Neuronal stem cell (in vitro differentiated cells): Measurements from ENCODE around the gene MEF2A.

Experiments used
- DNase-seq: peaks from one replicate; pipeline ENCODE4 v3.0.0-alpha.2; 2013; ENCODE audit warnings: low spot score
- H2AFZ ChIP-seq: one replicate; pipeline ENCODE4 v1.6.1; 2013; ENCODE audit warnings: mild to moderate bottlenecking, low read length, inconsistent platforms
- H2AK5ac ChIP-seq: 2 replicates; pipeline ENCODE4 v1.6.1; 2013; ENCODE audit warnings: low read depth, mild to moderate bottlenecking, inconsistent platforms, low read length, moderate library complexity, mixed read lengths
- H2BK120ac ChIP-seq: 2 replicates; pipeline ENCODE4 v1.6.1; 2013; ENCODE audit warnings: low read depth, mild to moderate bottlenecking, inconsistent platforms, low read length, moderate library complexity, mixed read lengths
- H2BK12ac ChIP-seq: one replicate; pipeline ENCODE4 v1.6.1; 2013; ENCODE audit warnings: low read length, inconsistent platforms
- H2BK15ac ChIP-seq: 2 replicates; pipeline ENCODE4 v1.6.1; 2013; ENCODE audit warnings: mild to moderate bottlenecking, low read length, inconsistent platforms, mixed read lengths
- H2BK5ac ChIP-seq: one replicate; pipeline ENCODE4 v1.6.1; 2013; ENCODE audit warnings: inconsistent platforms, mild to moderate bottlenecking, low read length, moderate library complexity
- H3K14ac ChIP-seq: one replicate; pipeline ENCODE4 v1.6.1; 2013; ENCODE audit warnings: low read length, inconsistent platforms
- H3K18ac ChIP-seq: 2 replicates; pipeline ENCODE4 v1.6.1; 2013; ENCODE audit warnings: low read length, inconsistent platforms
- H3K23ac ChIP-seq: 2 replicates; pipeline ENCODE4 v1.6.1; 2013; ENCODE audit warnings: low read depth, mild to moderate bottlenecking, mixed read lengths, low read length, inconsistent platforms; ENCODE audit not compliant: poor library complexity
- H3K27ac ChIP-seq: replicated peaks from 3 replicates; pipeline ENCODE4 v1.5.1; 2013; ENCODE audit warnings: low read length, inconsistent platforms
- H3K27me3 ChIP-seq, 3 experiments: 2 replicates each; pipeline ENCODE4 v1.6.1; 2013; ENCODE audit warnings: low read length in 3 of 3, mild to moderate bottlenecking in 2 of 3, inconsistent platforms in 1 of 3, low read depth in 1 of 3, mixed read lengths in 1 of 3, moderate library complexity in 1 of 3; ENCODE audit not compliant: control insufficient read depth in 3 of 3, insufficient read depth in 3 of 3
- H3K36me3 ChIP-seq, 2 donors: replicated peaks in 1 of 2; 2 replicates each; pipeline ENCODE4 v1.6.1; 2013; ENCODE audit warnings: low read length in 2 of 2; ENCODE audit not compliant: control insufficient read depth in 2 of 2, insufficient read depth in 2 of 2
- H3K4ac ChIP-seq: 2 replicates; pipeline ENCODE4 v1.6.1; 2013; ENCODE audit warnings: inconsistent platforms, mild to moderate bottlenecking, low read length, moderate library complexity
- H3K4me1 ChIP-seq, 2 donors: 1 replicate in 1 of 2; 2 replicates in 1 of 2; pipeline ENCODE4 v1.6.1; 2013; ENCODE audit warnings: low read length in 2 of 2, low read depth in 1 of 2; ENCODE audit not compliant: control insufficient read depth in 2 of 2, insufficient read depth in 1 of 2
- H3K4me2 ChIP-seq: one replicate; pipeline ENCODE4 v1.6.1; 2013; ENCODE audit warnings: mild to moderate bottlenecking, low read length, inconsistent platforms; ENCODE audit not compliant: insufficient read depth, poor library complexity, severe bottlenecking
- H3K4me3 ChIP-seq, 2 donors: 2 replicates each; pipeline ENCODE4 v1.5.1; 2013; ENCODE audit warnings: low read length in 2 of 2, mild to moderate bottlenecking in 2 of 2, inconsistent platforms in 1 of 2, moderate library complexity in 1 of 2
- H3K79me1 ChIP-seq: one replicate; pipeline ENCODE4 v1.6.1; 2013; ENCODE audit warnings: low read depth, mild to moderate bottlenecking, inconsistent platforms, low read length, moderate library complexity
- H3K9ac ChIP-seq: one replicate; pipeline ENCODE4 v1.6.1; 2013; ENCODE audit warnings: mild to moderate bottlenecking, low read depth, low read length, inconsistent platforms; ENCODE audit not compliant: poor library complexity
- H3K9me3 ChIP-seq, 2 donors: replicated peaks in 1 of 2; 2 replicates each; pipeline versions ENCODE3 to v1.6.1; 2013; ENCODE audit warnings: low read length in 2 of 2, mild to moderate bottlenecking in 2 of 2, inconsistent platforms in 1 of 2, low read depth in 1 of 2, mixed read lengths in 1 of 2, moderate library complexity in 1 of 2; ENCODE audit not compliant: control insufficient read depth in 2 of 2, insufficient read depth in 1 of 2
- H4K8ac ChIP-seq: one replicate; pipeline ENCODE4 v1.6.1; 2013; ENCODE audit warnings: low read depth, mild to moderate bottlenecking, inconsistent platforms, low read length, moderate library complexity
- H4K91ac ChIP-seq: one replicate; pipeline ENCODE4 v1.6.1; 2013; ENCODE audit warnings: low read length, low read depth, mild to moderate bottlenecking, inconsistent platforms; ENCODE audit not compliant: poor library complexity
- WGBS, 2 donors: extraction: QIAGEN DNeasy Blood & Tissue Kit; methylation state at CpG; one replicate each; pipeline ENCODE4 v1.1.7; 2013; ENCODE audit warnings: missing lambda C conversion rate in 2 of 2, mixed read lengths in 1 of 2; ENCODE audit not compliant: insufficient read length in 2 of 2, insufficient replicate concordance in 1 of 2; ENCODE audit errors: extremely low coverage in 2 of 2; 5-methylcytosine and 5-hydroxymethylcytosine counted together

MEF2A gene

DNA sequence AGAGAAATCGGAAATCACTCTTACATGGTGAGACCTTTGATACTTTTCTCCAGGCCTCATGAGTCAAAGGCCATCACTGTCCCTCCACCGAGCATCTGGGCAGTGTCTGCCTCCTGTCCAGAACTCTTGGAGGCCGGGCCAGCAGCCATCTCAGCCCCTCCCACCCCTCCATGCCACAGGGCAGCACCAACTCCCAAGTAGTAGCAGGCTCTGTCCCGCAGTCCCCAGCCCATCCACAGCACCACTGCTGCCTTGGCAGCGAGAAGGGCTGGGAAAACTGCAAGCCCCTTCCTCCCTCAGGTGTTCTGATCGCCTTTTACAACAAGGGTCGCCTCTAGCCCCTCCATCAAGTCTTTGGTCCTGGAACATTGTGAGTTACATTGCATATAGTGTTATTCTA, 161.9 kb downstream of the MEF2A start:
- Histone ChIP-seq H3K18ac (no peak overlapping the region), H3K14ac (no peak overlapping the region), H3K4me1 (peaks cover 4 to 6% of the 10 kb centered on the region in 2 donors), H3K4me3 (no peak overlapping the region), H4K8ac (no peak overlapping the region), H2BK15ac (no peak overlapping the region), H2AK5ac (no peak overlapping the region), H2BK120ac (no peak overlapping the region), H3K79me1 (peaks cover 5% of the 10 kb centered on the region), H3K4me2 (no peak overlapping the region), H4K91ac (no peak overlapping the region), H2BK12ac (no peak overlapping the region), H3K27me3 (no peaks in the 10 kb centered on the region), H3K27ac (no peak overlapping the region), H3K23ac (no peak overlapping the region), H2BK5ac (no peak overlapping the region), H3K4ac (no peak overlapping the region), H3K9me3 (peaks cover 8 to 17% of the 10 kb centered on the region in 2 donors), H2AFZ (no peak overlapping the region), H3K9ac (no peak overlapping the region), H3K36me3 (peaks cover 11 to 18% of the 10 kb centered on the region in 2 donors)
- WGBS, 2 donors: no CpG with 5 or more reads among the region's 7 CpGs
- no peak for DNase-seq

DNA sequence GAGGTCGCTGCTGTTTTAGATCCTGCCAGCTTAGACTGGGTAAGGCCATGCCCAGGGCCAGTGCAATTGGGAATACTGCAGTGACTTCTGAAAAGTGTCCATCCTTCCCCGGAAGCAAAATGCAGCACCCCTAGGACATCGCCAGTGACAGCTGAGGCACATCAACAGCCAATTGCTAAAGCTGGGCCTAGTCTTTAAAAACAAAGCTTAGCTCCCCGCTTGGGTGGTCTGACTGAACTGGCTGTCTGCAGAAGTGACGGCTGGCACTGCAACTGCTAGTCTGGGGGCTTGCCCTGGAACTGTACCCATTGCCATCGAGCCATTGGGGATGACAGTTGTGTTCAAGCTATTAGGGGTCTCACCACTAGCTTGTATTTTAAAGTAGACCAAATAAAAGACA, 163.1 kb downstream of the MEF2A start:
- no peak overlapping the region for H2BK120ac ChIP-seq
- H4K8ac ChIP-seq: no peak overlapping the region
- no peak overlapping the region for H3K27ac ChIP-seq
- no peak overlapping the region for H3K23ac ChIP-seq
- no peak overlapping the region for H3K4me3 ChIP-seq
- H2AFZ ChIP-seq: no peak overlapping the region
- peaks cover 4 to 6% of the 10 kb centered on the region in 2 donors for H3K4me1 ChIP-seq
- peaks cover 8 to 20% of the 10 kb centered on the region in 2 donors for H3K9me3 ChIP-seq
- H3K18ac ChIP-seq: no peak overlapping the region
- no peak overlapping the region for H4K91ac ChIP-seq
- no peaks in the 10 kb centered on the region for H3K27me3 ChIP-seq
- H3K79me1 ChIP-seq: peaks cover 5% of the 10 kb centered on the region
- WGBS, 2 donors: no CpG with 5 or more reads among the region's 6 CpGs
- no peak overlapping the region for H3K4ac ChIP-seq
- H3K9ac ChIP-seq: no peak overlapping the region
- H2BK15ac ChIP-seq: no peak overlapping the region
- no peak overlapping the region for H2BK5ac ChIP-seq
- H2BK12ac ChIP-seq: no peak overlapping the region
- H3K14ac ChIP-seq: no peak overlapping the region
- H3K36me3 ChIP-seq: peaks cover 11 to 18% of the 10 kb centered on the region in 2 donors
- no peak overlapping the region for H3K4me2 ChIP-seq
- H2AK5ac ChIP-seq: no peak overlapping the region
- no peak for DNase-seq

DNA sequence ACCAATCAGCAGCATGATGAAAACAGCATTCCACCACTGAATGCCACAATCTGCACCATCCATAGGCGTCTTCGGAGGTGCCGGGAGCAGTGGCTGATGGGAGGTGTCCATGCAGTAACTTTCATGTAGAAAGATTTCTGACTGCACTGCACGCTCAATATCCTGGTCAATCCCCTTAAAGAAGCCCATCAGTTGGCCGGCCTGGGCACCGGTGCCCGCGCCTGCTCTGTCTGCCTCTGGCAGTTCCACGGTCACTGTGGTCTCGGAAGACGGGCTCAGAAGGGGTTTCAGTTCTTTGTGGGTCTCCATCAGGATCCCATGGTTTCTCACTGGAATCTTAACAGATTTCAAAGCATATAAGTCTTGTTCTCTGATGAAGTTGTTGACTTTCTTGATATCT, 163.5 kb downstream of the MEF2A start:
- Histone ChIP-seq H3K27ac (no peak overlapping the region), H2BK5ac (no peak overlapping the region), H3K36me3 (peaks cover 11 to 18% of the 10 kb centered on the region in 2 donors), H3K14ac (no peak overlapping the region), H3K27me3 (no peaks in the 10 kb centered on the region), H2BK12ac (no peak overlapping the region), H2AFZ (no peak overlapping the region), H3K4me1 (peaks cover 4 to 6% of the 10 kb centered on the region in 2 donors), H3K4ac (no peak overlapping the region), H3K18ac (no peak overlapping the region), H2BK15ac (no peak overlapping the region), H3K23ac (no peak overlapping the region), H3K9me3 (peaks cover 8 to 20% of the 10 kb centered on the region in 2 donors), H2AK5ac (no peak overlapping the region), H4K91ac (no peak overlapping the region), H3K4me2 (no peak overlapping the region), H2BK120ac (no peak overlapping the region), H4K8ac (no peak overlapping the region), H3K4me3 (no peak overlapping the region), H3K79me1 (peaks cover 5% of the 10 kb centered on the region), H3K9ac (no peak overlapping the region)
- no CpG with 5 or more reads among the region's 11 CpGs for WGBS, 2 donors
- DNase-seq: no peak

DNA sequence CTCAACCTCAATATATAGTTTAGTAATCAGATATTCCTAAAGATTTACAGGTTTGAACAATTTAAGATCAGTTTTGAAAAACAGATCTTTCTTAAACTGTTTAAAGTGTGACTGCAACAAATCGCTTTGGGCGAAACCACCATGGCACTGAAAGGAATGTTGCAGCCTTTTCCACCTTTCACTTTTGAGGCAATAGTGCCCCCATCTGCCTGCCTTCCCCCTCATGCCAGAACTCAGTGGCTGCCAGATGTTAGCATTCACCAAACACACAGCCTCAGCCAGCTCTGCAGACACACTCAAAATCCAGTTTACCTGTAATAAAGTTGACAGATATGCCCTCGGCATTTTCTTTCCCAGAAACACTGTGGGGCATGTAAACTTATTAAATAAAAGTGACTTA, 164.1 kb downstream of the MEF2A start:
- H3K79me1 ChIP-seq: peaks cover under 1% of the 10 kb centered on the region
- H2BK5ac ChIP-seq: no peak overlapping the region
- no peak overlapping the region for H3K4ac ChIP-seq
- H3K27ac ChIP-seq: no peak overlapping the region
- H3K4me2 ChIP-seq: no peak overlapping the region
- H3K4me3 ChIP-seq: no peak overlapping the region
- no peak overlapping the region for H4K8ac ChIP-seq
- DNase-seq: no peak
- WGBS, 2 donors: no CpG with 5 or more reads among the region's 3 CpGs
- H4K91ac ChIP-seq: no peak overlapping the region
- peaks cover 4 to 6% of the 10 kb centered on the region in 2 donors for H3K4me1 ChIP-seq
- peaks cover 5 to 15% of the 10 kb centered on the region in 2 donors for H3K9me3 ChIP-seq
- no peaks in the 10 kb centered on the region for H3K27me3 ChIP-seq
- H3K9ac ChIP-seq: no peak overlapping the region
- peaks cover 11 to 18% of the 10 kb centered on the region in 2 donors for H3K36me3 ChIP-seq
- H3K14ac ChIP-seq: no peak overlapping the region
- no peak overlapping the region for H3K18ac ChIP-seq
- H2BK12ac ChIP-seq: no peak overlapping the region
- H2BK15ac ChIP-seq: no peak overlapping the region
- no peak overlapping the region for H2AK5ac ChIP-seq
- H2AFZ ChIP-seq: no peak overlapping the region
- H2BK120ac ChIP-seq: no peak overlapping the region
- no peak overlapping the region for H3K23ac ChIP-seq
